ENCODE data around the gene PXDN.

PXDN gene

DNA sequence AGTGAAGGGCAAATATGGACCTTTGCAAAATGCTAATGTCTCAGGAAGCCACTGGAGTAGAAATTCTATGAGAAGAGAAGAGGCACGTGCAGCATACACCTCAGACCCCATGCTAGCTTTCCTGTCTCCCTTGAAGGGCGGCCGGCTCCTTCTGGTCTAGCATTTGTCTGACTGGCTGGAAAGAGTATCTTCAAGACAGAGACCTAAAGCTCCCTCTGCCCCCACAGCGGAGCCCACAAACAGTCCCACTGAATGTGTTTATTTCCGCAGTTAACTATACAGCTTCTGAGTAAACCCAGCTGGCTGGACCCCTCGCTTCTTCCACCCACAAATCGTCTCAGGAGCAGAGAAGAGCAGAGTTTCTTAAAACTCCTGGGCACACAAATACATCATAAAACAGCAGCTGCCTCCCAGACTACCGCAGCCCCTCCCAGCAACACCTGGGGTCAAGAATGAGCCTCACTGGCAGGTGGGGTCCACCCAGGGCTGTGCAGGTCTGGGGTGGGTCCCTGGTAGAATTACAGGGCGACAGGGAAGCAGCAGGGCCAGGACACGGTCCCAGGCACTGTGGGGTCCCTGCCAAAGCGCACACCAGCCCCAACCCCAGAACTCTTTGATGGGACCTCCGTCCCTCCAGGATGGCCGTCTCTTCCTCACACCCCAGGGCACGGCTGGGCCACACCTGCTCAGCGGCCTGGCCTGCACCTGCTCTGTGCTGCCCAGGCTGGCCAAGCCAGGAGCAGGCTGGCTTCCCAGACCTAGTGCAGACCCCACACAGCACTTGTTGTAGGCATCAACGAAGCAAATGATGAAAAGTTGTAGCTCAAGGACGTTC is 103.8 kb downstream of the PXDN start:
- in situ Hi-C loops (cut with HindIII; ENCODE audit: low sequenced_read_pairs): no loop called here
- H3K4me3 ChIP-seq (ENCODE audit: low read depth, low read length): no peak overlapping the region
- no peak for DNase-seq (ENCODE audit: low read depth, low spot score)
- TF ChIP-seq, protein P1, sequence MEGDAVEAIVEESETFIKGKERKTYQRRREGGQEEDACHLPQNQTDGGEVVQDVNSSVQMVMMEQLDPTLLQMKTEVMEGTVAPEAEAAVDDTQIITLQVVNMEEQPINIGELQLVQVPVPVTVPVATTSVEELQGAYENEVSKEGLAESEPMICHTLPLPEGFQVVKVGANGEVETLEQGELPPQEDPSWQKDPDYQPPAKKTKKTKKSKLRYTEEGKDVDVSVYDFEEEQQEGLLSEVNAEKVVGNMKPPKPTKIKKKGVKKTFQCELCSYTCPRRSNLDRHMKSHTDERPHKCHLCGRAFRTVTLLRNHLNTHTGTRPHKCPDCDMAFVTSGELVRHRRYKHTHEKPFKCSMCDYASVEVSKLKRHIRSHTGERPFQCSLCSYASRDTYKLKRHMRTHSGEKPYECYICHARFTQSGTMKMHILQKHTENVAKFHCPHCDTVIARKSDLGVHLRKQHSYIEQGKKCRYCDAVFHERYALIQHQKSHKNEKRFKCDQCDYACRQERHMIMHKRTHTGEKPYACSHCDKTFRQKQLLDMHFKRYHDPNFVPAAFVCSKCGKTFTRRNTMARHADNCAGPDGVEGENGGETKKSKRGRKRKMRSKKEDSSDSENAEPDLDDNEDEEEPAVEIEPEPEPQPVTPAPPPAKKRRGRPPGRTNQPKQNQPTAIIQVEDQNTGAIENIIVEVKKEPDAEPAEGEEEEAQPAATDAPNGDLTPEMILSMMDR (IDR thresholded peaks at IDR 0.05; ENCODE audit: low read depth, low read length): no peak

DNA sequence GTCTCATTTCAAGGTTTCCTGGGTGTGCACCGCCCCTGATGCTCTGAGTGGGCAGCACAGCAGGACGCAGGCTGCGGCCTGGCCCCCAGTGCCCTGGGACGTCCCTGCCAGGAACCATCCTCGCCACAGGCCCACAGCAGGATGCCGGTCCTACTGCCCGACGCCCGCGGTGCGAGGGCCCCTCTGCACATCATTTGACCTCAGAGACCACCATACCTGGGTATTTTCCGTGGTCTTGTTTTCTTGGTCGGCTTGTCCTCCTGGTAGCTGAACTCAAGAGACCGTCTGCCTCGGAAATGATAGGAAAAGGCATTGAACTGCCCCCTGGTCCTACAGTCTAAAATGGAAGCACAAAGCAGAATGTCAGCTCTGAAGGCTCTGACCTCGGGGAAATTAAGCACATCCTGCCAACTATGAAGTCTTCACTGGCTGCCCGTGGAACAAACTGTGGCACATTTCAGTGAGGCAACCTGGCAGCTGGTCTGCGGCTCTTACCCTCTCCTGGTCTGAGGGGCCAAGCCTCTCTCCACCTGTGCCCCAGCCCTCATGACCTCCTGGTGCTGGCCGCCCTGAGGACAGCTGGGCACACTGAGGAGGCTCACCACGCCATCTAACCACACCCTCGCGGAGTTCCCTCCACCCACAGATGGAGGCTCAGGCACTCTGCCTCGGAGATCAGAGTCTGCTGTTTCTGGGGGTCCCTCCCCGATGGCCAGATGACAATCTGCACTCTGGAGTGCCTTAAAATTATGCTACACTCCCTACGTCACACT is 105.0 kb downstream of the PXDN start:
- in situ Hi-C loops (cut with HindIII; ENCODE audit: low sequenced_read_pairs): no loop called here
- TF ChIP-seq, protein P1 (IDR thresholded peaks at IDR 0.05; ENCODE audit: low read depth, low read length): no peak
- DNase-seq (ENCODE audit: low read depth, low spot score): no peak
- no peak overlapping the region for H3K4me3 ChIP-seq (ENCODE audit: low read depth, low read length)

DNA sequence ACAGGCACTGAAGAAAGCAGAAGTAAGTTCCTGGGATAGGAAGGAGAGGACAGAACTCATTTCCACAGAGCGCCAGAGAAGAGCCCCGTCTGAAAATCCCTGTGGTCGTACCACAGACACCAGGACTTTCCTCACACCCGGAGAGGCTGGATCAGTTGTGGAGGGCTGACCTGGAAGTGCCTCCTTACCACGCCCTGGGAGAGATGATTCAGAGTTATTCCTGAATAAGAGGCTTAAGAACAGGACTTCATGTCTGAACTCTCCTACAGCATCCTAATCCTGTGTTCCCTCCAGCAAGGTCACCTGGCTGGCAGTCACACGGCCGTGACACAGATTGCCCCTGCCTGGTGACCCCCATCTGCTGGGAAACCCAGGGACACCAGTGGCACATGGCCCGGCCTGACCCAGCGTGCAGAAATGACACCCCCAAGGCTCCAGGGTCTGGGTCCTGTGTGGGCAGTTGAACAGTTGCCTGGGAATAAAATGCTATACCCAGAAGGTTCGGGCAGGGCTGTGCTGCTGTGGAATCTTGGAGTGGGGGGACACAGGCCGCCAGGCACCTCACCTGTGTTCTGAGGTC is 105.9 kb downstream of the PXDN start:
- H3K4me3 ChIP-seq (ENCODE audit: low read depth, low read length): no peak overlapping the region
- in situ Hi-C loops (cut with HindIII; ENCODE audit: low sequenced_read_pairs): no loop called here
- DNase-seq (ENCODE audit: low read depth, low spot score): no peak
- TF ChIP-seq, protein P1 (IDR thresholded peaks at IDR 0.05; ENCODE audit: low read depth, low read length): no peak

DNA sequence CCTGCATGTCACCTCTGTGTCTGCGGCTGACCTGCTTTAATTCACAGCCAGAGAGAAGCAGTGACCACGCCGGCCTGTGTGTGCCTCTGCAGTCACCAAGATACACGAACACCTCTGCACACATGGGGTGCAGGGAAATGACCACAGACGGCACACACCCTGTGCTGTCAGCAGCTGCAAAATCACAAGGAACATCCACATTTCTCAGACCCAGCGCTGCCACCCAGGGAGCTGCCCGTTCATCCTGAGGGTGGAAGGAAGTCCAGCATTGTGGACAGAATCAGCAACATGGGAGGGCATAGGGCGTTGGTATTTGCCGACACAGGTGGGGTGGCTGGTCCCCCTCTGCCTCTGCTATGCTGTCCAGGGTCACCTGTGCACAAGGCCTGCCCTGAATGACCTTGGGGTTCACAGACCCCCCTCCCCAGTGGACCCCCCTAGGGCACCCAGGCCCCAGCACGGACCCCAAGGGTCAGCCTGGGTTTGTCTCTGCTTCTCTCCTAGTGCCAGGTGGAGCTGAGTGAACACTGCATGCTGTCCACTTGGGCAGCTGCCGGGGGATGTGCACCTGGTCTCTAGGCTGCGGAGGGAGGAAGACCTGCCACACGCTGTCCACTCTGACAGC is 107.4 kb downstream of the PXDN start:
- H3K4me3 ChIP-seq (ENCODE audit: low read depth, low read length): no peak overlapping the region
- DNase-seq (ENCODE audit: low read depth, low spot score): no peak
- in situ Hi-C loops (cut with HindIII; ENCODE audit: low sequenced_read_pairs): no loop called here
- TF ChIP-seq, protein P1 (IDR thresholded peaks at IDR 0.05; ENCODE audit: low read depth, low read length): no peak

DNA sequence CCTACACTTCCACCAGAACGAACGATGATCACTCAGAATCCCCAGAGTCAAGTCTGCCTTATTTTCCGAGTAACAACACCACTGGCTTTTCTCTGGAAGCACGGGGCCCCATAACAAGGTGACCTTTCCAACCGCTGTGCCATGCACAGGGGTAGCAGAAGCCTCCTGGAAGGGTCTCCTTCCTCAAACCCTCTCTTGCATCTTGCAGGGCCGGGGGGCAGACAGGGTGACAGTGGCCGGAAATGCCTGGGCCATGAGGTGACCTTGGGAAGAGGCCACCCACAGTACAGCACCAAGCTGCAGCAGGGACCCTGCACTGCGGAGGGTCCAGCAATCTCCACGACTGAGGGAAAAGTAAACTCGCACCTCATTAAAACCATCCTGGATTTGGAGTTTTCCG is 108.5 kb downstream of the PXDN start:
- in situ Hi-C loops (cut with HindIII; ENCODE audit: low sequenced_read_pairs): no loop called here
- TF ChIP-seq, protein P1 (IDR thresholded peaks at IDR 0.05; ENCODE audit: low read depth, low read length): no peak
- DNase-seq (ENCODE audit: low read depth, low spot score): no peak
- no peak overlapping the region for H3K4me3 ChIP-seq (ENCODE audit: low read depth, low read length)

DNA sequence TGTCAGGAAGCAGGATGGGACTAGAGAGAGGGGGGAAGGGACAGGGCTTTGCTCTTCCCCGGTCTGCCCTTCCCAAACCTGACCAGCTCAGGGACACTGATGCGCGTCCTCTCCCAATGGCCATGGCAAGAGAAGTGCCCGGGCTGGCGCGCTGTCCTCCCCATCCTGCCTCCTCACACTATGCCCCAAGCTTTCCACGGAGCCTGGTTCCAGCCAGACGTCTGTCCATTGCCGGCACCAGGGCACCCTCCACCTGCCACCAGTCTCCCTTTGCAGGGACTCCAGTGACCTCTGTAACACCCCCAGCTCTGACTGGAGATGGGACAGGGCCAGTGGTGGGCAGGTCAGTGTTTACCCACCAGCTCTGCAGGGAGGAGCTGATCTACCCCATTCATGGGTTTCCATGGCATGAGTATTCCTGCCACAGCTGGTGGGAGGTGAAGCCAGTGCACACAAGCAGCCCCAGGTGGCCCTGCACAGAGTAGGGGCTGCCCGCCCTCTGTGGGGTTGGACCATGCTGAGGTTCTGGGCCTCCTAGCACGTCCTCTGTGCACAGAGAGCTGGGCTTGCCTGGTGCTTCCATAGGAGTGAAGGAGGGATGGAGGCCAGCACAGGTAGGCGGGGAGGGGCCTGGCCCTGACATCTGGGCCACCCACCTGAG is 109.5 kb downstream of the PXDN start:
- TF ChIP-seq, protein P1 (IDR thresholded peaks at IDR 0.05; ENCODE audit: low read depth, low read length): no peak
- DNase-seq (ENCODE audit: low read depth, low spot score): no peak
- no peak overlapping the region for H3K4me3 ChIP-seq (ENCODE audit: low read depth, low read length)
- in situ Hi-C loops (cut with HindIII; ENCODE audit: low sequenced_read_pairs): no loop called here
